Jurkat, Clone E6-1 (cell line): ENCODE data around the gene ZCCHC24.

Experiments
- DNase-seq: peaks from one replicate; pipeline ENCODE4 v3.0.0-alpha.2; 2011; ENCODE audit warnings: low read depth, low spot score
- H3K4me3 ChIP-seq: 2 replicates; pipeline ENCODE4 v1.5.1; 2011; ENCODE audit warnings: mild to moderate bottlenecking, low read length, control low read depth, moderate library complexity

Gene ZCCHC24

DNA sequence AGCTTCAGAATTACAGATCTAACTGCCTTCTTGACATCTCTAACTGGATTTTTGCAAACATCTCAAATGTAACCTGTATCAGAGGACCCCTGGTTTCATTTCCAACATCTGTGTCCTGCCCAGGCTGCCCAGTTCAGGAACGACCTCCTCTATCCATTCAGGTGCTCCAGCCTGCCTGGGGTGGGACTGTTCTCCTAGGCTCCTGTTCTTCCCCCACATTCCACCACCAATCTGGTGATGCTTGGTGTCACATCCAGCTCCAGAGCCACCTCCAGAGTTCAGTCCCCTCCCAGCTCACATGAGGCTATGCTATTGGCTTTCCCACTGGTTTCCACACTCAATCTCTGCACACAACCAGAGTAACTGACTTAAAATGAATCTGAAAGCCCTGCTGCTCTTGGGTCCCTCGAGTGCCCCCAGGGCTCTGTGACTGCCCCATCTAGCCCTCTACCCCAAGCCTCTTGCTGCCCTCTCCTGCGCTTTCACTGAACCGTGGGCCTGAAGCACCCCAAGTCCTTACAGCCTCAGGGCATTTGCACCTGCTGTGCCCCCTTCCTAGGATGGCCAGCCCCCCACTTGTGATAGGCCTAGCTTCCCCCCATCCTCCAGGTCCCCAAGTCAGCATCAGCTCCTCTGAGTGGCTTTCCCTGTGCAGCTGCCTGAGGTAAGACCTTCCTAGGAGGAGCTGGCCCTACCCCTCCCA, 52.1 kb downstream of the ZCCHC24 start:
- DNase-seq = no peak
- H3K4me3 ChIP-seq = no peak overlapping the region

DNA sequence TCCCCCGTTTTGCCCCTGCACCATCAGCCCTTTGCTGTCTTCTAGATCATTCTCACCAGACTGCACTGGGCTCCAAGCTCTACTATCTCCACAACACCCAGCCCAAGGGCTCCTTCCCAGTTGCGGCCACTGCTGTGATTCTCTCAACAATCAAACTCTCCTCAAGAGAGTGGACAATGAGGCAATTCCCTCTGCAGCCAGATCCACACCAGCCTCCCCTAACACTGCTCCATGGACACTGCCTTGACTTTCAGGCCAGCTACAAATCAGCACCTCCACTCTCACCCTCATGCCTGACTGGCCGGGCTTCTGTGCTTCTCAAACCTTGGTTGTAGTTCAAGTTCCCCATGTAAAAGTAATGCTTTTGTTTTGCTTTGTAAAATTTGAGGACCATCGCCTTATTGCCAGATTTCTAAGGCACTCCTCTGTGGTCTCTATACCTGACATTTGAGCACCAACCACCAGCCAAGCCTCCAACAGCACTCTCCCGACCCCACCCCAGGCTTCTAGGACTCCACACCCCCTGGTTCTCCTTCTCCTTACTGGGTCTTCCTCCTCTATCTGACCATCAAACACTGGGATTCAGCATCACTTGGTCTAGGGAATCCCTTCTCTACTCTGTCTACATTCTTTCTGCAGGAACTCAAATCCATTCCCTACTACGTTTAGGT, 52.8 kb downstream of the ZCCHC24 start:
- H3K4me3 ChIP-seq = no peak overlapping the region
- DNase-seq = no peak

DNA sequence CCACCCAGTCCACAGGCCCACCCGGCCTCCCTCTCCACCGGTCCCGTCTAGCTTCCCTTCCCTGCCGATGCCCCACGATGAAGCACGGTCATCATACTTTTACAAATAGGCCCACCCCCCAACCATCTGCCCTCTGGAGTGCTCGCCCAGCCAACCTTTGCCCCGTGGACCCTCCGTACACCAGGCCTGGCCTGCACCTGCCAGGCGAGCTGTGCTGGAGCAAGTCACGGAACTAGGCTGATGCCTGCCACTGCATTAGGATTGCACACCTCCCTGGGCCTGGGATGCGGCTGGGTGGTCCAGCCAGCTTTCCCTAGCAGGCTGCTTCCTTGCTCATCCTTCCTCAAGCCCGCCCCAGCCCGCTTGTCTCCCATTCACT, 53.4 kb downstream of the ZCCHC24 start:
- no peak for DNase-seq
- no peak overlapping the region for H3K4me3 ChIP-seq

DNA sequence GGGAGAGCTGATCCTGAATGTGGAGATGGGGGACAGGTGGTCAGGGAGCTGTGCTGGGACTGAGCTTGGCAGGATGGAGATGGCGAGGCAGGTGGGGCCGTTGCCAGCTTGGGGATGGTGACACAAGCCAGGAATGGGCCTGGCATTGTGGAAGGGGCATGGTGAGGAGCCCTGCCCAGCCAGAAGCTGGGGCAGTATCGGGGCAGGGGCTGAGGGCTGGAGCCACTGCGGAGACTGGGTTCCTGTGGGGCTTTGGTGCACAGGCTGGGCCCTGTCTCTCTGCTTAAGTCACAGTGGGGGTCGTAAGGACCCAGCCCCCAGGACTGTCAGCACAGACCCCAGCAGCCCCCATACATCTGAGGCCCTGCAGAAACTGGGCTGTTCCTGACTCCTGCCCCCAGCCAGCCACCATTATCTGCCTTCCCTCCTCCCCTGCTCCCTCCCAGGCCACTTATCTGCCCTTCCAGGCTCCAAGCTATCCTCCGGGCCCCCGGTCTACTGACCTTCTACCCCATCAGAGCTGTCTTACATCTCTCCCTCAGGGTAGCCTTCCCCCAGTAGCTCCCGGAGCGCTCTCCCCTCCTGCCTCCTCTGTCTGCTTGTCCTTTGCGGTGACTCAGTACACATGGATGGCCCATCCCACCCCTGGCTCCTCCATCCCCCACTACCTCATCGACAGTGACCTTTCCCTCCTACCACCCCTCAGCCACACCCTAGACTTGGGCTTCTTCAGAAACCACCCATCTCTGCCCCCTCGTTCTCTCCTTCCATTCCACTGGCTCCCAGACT, 54.0 kb downstream of the ZCCHC24 start:
- H3K4me3 ChIP-seq = no peak overlapping the region
- DNase-seq = no peak

DNA sequence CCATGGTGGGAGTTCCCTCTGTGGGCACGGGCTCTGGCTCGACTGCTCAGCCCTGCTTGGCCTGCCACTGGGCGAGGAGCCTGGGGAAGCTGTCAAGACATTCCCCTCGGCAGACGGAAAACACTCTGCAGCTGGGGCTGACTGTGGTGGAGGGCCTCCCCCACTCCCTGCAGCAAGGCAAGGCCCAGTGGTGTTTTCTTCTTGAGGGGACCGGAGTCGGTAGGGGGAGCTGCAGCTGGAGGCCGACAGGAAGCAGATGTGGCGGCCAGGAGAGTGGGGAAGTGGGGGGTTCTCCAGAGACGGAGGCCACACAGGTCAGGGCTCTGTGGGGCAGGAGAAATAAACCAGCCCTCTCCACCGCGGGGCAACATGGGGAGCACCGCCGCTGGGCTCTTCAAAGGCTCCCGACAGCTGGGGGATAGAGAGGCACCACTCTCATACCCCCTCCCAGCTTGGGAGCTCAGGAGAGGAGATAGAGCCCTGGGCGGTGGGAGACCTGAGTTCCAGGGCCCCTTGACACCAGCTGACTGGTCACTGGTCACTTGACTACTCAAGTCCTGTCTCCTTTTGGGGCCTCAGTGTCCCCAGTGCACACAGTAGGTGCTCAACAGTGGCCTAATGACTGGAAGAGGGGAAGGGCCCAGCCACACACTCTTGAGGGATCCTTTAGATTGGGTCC, 54.7 kb downstream of the ZCCHC24 start:
- peak; percentile 11 for DNase-seq
- H3K4me3 ChIP-seq = no peak overlapping the region

DNA sequence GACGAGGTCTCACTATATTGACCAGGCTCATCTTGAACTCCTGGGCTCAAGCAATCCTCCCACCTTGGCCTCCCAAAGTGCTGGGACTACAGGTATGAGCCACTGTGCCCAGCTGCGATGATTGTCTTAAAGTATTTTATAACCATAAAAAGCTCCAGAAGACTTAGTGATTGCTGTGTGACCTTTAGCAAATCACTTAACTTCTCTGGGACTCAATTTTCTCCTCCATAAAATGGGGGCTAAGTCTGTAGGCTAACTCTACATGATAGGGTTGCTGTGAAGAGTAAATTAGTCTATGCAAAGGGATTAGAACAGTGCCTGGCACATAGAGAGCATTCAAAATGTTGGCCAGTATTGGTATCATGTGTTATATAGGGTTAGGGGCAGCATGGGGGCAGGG, 55.4 kb downstream of the ZCCHC24 start:
- no peak for DNase-seq
- H3K4me3 ChIP-seq = no peak overlapping the region

DNA sequence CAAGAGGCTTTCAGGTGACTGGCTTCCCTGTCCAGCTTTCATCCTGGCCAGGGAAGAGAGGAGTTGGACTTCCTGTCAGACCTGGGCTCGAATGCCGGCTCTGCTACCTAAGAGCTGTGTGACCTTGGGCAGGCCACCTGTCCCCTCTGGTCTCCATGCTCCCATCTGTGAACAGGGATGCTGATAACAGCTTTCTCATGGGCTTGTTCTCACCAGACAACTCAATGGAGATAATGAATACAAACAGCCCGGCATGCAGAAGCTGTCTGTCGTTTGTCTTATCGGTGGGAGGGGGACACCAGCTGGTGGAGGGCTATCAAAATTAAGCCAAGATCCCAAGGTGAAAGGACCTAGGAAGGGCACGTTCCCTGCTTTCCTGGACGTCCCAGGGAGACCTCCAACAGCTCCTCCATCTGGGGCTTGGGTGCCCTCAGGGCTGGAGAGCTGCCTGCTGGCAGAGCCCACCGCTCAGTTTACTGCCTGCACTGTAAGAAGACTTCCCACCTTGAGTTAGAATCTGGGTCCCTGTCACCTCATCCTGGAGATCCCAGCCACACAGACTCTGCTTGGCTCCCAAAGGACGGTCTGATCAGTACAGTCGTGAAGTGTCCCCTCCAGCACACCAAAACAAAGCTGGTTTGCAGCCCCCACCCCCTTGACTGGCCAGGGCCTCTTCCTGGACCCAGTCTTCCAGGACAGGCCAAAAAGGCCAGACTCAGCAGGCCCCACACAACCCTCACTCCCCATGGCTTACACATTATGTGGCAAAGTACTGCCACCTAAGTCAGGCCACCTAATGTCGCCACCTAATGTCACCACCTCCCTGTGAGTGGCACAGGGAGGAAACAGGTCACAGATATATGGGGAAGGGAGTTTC, 57.2 kb downstream of the ZCCHC24 start:
- no peak for DNase-seq
- H3K4me3 ChIP-seq = no peak overlapping the region

DNA sequence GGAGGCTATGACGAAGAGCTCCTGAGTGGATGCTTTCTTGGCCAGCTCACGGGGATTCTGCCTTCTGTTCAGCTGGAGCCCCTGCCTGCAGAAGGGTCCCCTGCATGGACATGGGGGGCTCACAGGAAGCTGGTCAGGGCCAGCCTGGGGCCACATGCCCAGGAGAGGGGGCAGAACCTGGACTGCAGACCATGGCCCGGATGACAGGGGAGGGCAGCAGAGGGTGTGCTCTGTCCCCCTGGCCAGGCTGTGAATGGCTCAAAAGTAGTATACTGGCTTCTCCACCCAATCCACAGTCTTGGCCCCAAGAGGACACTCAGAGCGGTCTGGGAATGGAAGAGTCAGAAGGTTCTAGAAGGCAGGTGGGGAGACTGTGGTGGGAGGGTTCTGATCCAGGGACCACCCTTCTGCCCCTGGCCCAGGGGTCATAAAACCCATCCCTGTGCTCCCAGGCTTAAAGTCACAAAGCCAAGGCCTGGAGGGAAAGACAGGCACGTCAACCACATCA, 57.9 kb downstream of the ZCCHC24 start:
- H3K4me3 ChIP-seq = no peak overlapping the region
- no peak for DNase-seq

DNA sequence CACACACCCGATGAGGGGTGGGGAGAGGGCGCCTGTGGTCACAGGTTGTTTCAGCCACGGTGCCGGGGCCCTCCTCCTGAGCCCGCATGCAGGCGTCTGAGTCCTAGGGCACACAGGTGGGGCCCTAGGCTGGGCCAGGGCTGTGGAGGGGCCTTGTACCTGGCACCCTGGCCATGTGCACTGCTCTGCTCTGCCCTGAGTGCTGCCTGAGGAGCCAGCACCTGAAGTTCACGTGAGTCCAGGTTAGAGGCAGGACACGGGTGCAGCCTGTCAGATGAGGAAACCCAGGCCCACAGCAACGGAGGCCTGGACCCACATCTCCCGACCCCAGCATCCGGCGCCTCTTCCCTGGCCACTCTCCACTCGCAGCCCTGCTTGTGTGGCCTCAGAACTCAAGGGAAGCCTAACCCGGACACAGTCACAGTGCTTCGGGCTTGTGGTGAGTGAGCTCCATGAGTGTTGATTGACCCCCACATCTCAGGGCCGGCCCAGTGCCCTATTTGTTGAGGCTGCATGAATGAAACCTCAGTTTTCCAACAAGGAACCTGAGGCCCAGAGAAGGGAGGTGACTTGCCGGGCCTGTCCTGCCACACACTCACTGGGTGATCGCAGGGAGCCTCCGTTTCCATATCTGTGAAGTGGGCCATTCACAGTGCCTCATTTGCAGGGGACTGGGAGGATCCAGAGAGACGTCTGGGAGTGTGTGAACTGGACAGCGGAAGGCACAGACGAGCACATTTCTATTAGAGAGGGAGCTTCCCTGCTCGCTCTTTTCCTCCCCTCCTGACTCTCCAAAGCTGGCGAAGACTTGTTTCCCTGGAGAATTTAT, 58.6 kb downstream of the ZCCHC24 start:
- no peak overlapping the region for H3K4me3 ChIP-seq
- DNase-seq = no peak

DNA sequence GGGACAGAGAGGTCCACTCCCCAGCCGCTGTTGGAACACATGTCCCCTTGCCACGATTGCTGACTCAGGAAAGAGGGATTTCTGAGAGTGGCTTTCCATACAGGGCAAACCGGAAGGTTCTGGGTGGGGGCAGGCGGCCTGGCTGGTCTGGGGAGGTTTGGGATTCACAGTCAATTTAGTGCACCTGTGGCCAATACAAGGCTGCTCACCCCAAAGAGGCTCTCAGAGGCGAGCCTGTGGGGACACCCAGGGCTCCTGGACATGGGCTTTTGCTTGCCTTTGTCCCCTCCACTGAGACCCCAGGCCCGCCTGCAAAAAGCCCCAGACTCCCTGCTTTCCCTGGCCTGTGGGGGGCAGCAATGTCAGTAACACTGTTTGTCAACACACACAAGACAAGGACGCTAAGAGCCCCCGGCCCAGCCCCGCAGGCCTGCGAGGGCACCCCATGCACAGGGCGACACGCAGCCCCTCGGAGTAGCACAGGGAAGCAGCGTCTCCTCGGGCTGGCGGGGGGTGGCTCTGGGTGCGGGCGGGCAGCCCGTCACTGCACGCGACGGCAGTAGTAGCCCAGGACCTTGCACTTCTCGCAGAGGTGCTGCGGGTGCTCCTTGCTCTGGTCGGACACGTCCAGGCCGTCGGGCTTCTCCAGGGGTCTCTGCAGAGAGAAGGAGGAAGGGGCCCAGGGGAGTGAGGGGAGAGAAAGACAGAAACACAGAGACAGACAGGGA, 59.5 kb downstream of the ZCCHC24 start:
- DNase-seq = no peak
- no peak overlapping the region for H3K4me3 ChIP-seq

DNA sequence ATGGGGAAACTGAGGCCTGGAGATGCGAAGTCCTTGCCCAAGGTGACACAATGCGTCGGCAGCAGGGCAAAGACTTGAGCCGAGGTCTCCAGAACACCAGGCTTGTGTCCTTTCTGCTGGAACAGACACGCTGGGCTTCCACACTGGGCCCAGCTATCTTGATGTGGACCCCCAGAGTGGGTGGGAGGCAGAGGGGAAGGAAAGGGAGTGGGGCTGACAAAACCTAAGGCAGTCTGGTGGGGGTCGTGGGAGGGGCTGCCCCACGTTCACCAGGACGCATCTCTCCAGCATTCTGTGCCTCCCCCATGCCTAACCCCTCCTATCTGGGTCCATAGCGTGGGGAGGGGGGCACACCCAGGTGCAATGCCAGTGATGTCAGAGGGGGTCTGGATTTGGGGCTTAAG, 60.0 kb downstream of the ZCCHC24 start:
- no peak for DNase-seq
- H3K4me3 ChIP-seq = no peak overlapping the region

DNA sequence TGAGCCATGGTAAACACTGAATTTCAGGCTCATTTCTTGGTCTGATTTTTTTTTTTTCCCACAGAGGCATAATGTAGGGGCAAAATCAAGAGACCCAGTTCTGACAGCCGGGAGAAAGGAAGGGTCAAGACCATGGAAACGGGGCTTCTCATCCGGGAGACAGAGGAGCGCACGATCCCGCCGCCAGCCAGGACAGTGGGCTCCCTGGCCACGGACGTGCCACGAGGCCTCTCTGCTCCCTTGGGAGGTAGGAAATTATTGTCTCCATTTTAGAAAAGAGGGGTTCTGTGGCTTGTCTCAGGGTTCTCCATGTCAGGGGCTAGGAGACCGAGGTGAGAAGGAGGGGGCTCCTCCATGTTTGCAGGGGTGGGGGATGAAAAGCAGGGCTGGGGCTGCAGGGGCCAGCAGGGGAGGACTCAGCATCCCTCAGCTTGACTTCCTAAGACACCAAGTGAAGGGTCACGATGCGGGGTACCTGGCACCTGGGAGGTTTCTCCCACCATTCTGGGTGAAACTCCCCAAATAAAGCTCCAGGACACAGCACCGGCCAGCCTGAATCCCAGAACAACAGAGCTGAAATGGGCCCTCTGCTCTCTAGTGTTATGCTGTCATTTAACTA, 60.5 kb downstream of the ZCCHC24 start:
- DNase-seq = no peak
- no peak overlapping the region for H3K4me3 ChIP-seq

DNA sequence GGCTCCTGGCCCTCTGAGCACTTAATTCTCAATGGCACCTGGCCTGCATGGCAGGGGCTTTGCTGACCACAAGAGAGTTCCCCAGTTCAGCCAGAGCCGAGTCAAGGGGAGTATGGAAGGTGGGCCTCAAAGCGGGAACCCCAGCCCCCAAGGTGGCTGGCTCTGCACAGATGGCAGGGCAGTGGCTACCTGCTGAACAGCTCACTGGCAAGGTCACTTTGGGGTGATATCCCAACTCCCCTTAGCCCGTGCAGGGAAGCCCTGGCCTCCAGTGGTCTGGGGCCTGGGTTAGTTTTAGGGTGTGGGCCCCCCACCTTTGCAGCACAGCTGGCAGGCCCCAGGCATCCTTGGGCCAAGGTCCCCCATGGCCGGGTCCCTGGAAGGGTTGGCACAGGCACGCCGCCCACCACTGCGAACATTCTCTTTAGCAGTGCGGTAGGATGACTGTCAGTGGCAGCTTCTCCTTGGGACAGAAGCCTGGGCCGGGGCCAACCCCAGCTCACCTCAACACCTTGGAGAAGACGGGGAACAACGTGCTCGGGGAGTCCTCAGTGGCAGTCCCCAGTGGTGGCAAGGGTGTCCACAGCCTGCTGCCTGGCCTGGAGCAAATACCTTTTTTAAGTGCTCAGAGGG, 61.3 kb downstream of the ZCCHC24 start:
- no peak overlapping the region for H3K4me3 ChIP-seq
- no peak for DNase-seq

DNA sequence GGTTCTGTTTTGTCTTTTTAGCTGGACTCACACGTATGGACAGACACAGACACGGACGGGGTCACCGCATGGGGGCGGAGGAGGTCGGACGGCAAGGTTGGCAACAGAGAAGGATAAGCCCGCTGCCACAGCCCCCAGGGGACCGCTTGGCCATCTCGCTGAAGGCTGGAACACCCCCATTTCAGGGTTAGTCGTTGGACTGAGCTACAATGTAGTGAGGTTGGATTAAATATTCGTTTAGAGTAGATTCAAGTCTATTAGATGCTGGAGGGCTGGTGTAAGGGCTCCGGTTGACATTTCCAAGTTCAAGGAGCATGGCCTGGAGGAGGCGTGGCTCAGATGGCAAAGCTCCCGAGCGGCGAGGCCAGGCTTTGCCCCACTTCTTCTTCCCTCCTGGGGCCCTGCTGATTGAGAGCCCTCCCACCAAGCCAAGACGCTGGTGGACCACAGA, 62.9 kb downstream of the ZCCHC24 start:
- no peak for DNase-seq
- no peak overlapping the region for H3K4me3 ChIP-seq

DNA sequence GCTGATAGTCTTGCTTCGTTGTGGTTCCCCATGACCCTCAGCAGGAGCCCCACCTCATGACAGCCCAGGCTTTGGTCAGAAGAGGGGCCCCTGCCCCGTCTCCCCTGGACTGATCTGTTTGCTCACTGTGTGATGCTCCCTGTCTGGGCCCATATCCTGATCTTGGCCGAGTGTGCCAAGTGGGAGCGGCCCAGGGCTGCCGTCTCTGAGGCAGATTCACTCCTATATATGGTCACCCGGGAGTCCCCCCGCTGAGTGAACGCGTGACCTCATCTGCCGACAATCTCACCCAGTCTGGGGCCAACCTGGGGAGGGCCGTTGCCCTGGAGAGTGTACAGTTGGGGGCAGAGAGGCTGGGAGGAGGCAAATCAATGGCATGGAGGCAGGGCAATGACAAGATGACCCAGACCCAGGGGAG, 63.6 kb downstream of the ZCCHC24 start:
- H3K4me3 ChIP-seq = no peak overlapping the region
- no peak for DNase-seq

DNA sequence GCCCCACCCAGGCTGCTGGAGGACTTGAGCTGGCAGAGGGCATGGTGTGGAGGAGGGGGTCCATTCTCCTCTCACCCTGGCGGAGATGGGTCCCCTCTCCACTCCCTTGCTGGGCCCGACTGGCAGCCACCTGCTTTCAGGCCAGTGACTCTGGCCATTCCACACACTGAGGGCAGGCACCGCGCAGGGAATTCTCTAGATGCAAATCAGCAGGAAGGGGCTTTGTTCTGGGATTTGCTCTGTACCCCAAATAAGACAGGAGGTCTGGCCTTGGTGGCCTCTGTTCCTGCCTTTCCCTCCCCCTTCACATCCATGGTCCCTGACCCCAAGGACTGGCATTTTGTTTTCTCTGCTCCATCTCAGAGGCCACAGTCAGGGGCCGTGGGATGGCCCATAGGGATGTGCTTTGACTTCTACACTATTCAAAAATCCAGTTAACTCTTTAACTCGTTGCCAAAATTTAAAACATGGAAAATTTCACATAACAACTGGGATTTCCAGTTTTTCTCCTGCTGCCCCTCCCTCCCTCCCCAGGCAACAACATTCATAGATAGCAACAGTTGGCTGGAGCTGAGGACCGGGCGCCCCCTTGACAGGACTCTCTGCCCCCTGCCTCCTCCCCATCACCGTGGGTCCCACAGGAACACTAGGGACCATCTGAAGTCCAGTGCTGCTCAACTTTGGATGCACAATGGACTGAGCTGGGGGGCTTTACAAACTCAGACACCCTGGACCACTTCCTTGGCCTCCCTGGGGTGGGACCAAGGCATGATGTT, 64.3 kb downstream of the ZCCHC24 start:
- DNase-seq = no peak

More for the DNA sequence above, 64.3 kb downstream of the ZCCHC24 start:
- no peak overlapping the region for H3K4me3 ChIP-seq
